GM18867 (cell line): Measurements from ENCODE around the gene WNK1.

ENCODE experiments used
- ATAC-seq: cut with Tn5 transposase; IDR thresholded peaks from one replicate; pipeline ENCODE4 v1.9.1; 2021; ENCODE audit warnings: mild to moderate bottlenecking, moderate library complexity; ENCODE audit not compliant: unreplicated experiment

Gene WNK1

GRCh38 chr12:938810-939209 lies 186.4 kb downstream of the WNK1 start:
- no peak for ATAC-seq

DNA sequence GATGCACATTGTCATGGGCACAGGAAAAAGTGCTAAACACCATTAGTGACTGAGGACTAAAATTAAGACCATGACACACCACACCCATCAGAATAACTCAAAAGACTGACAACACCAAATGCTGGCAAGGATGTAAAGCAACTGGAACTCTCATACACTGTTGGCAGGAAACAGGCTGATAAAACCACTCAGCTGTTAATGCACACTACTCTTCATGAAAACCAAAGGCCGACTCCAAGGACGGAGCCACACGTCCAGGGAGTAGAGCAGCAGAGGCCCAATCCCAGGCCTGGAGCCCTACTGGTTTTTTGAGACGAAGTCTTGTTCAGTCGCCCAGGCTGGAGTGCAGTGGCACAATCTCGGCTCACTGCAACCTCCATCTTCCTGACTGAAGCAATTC lies 190.7 kb downstream of the WNK1 start:
- no peak for ATAC-seq

DNA sequence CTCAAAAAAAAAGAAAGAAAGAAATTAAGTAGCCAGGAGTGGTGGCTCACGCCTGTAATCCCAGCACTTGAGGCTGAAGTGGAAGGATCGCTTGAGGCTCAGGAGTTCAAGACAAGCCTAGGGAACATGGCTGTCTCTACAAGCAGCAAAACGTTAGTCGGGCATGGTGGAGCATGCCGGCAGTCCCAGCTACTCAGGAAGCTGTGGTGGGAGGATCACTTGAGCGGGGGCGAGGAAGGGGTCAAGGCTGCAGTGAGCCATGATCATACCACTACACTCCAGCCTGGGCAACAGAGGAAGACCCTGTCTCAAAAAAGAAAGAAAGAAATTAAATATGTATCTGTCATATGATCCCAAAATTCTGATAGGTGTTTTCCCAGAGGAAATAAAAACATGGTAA lies 191.8 kb downstream of the WNK1 start:
- ATAC-seq, result no peak

DNA sequence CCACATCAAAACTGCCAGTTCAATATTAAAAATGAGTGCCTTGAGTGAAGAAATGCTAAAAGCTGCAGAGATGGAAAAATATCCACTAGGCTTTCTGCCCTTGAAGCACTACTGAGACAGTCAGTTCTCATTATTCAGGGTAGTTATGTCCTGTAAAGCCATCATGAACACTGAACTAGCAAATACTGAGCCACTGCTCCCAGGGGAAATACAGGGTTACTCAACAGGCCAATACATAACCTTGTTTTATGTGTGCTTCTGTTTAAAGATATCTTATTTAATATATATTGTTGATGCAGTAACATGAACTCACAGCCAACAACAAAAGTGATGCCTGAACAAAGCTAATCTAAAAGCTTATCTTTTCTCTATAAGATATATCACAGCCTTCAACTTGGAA lies 193.8 kb downstream of the WNK1 start:
- ATAC-seq, result no peak

GRCh38 chr12:946631-947030 lies 194.3 kb downstream of the WNK1 start:
- ATAC-seq, result no peak

DNA sequence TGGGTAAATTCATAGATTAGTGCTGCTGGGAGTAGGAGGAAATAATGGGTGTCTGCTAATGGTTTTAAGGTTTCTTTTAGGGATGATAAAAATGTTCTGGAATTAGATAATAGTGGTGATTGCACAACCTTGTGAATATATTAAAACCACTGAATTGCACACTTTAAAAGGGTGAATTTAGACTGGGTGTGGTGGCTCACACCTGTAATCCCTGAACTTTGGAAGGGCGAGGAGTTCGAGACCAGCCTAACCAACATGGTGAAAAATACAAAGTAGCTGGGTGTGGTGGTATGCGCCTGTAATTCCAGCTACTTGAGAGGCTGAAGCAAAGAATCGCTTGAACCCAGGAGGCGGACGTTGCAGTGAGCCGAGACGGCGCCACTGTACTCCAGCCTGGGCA lies 195.9 kb downstream of the WNK1 start:
- no peak for ATAC-seq

GRCh38 chr12:949453-950191 lies 197.2 kb downstream of the WNK1 start, which contains the start of gene RAD52:
TSS of gene RAD52 (minus strand) at chr12:949694. CDS start at chr12:933058, 16,636 bp downstream.
- peak; percentile 84 for ATAC-seq

- ATAC-seq, result no peak
Observed at GRCh38 chr12:951176-951575, 198.8 kb downstream of the WNK1 start.

DNA sequence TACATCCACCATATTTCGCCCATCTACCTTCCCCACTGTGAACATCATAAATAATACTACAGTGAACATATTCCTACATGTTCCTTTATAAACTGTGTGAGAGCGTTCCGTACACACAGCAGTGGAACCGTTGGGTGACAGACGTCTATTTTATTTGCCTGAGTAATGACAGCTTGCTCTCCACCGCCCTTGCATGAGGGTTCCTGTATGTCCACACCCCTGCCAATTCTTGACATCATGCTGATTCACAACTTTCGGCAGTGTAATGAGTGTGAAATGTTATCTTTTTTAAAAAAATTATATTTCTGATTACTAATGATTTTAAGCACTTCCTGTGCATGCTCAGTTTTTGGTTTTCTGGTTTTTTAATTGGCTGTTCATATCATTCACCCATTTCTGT lies 201.4 kb downstream of the WNK1 start:
- no peak for ATAC-seq

GRCh38 chr12:954741-955140 lies 202.4 kb downstream of the WNK1 start:
- ATAC-seq, result no peak

DNA sequence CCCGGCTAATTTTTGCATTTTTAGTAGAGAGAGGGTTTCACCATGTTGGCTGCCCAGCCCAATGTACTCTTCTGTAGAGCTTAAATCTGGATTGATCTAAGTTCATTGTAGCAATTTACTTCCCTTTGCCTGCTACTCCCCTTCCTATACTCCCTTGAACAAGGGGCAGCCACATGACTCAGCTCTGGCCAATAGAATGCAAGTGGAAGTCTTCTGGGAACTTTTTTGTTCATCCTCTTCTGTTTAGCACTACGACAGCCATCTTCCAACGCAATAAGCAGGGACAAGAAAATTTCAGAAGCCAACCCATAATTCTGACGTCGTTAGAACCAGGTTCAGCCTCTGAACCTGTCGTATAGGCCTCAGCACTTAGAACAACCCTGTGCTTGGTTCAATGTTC lies 203.6 kb downstream of the WNK1 start:
- ATAC-seq, result no peak

DNA sequence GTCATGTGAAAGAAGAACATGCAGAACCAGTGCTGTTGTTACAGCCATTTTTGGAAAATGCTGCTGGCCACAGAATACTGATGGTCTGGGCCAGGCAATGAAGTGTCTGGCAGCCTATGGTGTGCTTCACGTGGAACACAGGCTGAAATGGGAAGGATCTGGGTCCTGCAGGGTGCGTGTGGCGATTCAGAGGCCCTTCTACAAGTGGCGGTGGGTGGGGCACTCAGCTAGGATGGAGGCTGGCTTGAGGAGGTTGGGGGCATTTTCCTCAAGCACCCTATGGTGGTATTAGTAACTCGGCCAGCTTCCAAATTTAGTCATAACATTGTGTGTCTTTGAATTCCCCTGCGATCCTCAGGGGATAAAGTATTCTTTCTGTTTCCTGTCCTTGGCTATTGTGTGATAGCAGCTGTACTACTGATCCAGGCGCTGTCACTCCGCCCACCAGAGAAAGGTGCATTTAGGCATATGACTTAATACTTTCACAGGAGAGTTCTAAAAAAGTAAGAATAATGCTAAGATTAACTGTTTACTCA lies 206.3 kb downstream of the WNK1 start:
- ATAC-seq, result no peak
